Posterior cingulate gyrus (tissue), 11 donors: ENCODE measurements around the gene BMI1.
A peak's percentile ranks its signal among the peaks of the same experiment; 100 is the strongest.
"Not testable (repeated sequence)": the region's sequence is repeated elsewhere in the genome, so short reads cannot be mapped to it uniquely, and the experiment has no call there.

Source experiments
- DNase-seq, 10 donors: peaks; one replicate each; pipeline versions ENCODE4 v3.0.0 to v3.0.0-alpha.2; 2020 to 2021; ENCODE audit warnings: mixed read lengths in 3 of 10
- intact Hi-C: fragments of 100-400 bp; cut with DNase I; formaldehyde crosslinking; loops from one replicate; pipeline ENCODE4 v1.15.1; 2023

BMI1 gene

DNA sequence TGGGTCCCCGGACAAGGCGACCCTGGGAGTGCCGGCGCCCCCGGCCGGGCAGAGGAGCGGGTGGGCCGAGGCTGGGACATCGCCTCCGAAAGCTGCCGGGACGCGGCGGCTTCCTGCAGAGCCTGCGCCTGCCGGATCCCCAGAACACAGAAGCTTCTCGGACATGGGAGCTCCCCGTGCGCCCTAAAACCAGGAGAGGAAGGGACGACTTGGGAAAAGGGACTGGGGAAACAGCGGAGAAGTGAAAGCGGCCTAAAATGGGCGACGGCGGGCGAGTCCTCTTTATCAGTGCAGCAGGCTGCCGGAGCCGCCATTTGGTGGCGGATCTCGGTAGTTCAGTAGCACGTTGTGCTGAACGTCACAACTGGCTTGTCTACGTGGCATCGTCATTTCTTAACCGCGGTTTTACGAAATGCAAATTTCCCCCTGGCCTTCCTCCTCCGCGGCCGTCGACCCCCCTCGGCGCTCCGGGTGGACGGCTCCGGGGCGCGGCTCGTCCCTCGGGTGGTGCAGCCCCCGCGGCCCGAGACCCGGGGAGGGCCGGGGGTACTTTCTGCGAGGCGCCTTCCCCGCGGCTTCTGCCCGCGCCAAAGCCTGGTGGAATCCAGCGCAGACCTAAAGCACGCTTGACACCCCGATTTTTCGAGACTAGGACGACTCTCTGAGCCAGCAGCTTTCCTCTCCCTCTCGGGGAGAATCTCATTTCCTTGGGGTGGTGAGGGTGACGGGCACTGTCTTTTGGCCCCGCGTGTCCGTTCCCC is 14.5 kb downstream of the BMI1 start:
- intact Hi-C loops, result no loop called here
- peak in 6 of 10 donors; percentile 33 to 92 (median 55) for DNase-seq

DNA sequence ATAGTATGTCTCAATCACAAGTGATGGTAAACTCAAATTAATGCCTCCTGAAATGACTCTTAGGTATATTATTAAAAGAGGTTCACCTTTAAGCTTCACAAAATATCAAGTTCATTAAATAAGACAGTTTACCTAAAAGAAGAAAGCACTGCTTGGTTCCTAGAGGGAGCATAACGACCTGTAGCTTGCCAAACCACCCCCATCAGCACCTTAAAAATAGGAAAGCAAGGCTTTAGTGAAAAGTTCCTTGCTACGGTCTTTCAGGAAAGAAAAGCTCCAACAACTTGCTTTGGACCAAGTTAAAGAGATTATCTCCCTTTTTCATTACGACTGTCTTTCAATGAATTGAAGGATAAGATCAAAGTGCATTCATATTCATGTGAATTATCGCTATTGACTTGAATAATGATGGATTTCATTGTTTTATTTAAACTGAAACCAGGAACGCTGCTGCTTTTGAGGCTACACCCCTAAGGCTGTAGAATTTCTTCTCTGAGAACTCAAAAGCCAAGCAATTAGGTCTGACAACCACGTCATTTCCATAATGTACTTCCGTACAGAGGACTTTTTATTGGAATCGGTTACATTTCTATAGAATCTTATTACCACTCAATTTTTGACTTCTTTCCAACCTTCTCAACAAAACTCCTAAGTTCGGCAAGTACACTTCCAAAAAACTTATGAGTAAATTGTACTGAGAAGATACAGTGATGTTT is 17.4 kb downstream of the BMI1 start:
- intact Hi-C loops, result no loop called here
- DNase-seq, result no peak

DNA sequence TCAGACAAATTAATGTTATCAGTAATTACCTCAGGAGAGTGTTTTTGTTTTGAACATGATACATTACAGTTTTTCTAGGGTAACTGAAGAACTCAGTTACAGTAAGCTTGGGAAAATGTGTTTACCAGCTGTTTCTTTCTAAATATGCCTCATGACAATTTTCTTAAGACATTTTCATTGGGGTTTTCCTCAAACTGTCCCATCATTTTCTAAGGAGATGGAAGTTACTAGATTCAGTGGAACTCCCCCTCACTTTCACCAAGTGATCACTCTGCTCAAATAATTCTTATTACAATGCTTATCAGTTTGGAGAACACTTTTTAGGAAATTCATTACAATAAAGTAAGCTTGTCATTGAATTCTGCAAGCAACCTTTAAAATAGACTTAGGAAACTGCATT is 18.0 kb downstream of the BMI1 start:
- no peak for DNase-seq
- intact Hi-C loops, result no loop called here

DNA sequence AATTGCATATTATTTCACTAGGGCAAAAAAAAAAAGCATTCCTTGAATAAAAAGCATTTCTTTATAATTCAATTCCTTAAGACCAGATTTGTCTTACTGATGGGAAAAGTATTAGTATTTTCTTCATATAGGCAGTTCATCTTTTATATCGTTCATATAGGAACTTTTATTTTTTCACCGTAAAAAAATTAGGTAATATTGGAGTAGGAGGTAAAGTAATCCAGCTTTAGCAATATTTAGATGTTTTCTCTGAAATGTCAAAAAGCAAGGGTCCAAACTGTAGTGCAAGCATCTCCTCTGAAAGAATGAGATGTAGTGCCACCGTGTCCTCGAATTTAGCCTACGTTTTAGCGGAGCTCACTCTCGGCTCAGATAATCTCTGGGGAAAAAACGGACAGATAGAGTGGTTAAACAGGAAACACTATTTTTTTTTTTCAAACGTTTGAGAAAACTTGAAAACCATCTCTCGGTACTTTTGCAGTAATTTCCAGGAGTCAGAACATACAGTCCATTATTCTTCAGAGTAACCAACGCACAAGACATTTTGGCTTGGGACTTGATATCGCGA is 18.9 kb downstream of the BMI1 start:
- intact Hi-C loops, result loop anchor here (10.0 kb wide), 1 partner anchor 375 kb away; the partner anchor contains the start of gene PIP4K2A

DNA sequence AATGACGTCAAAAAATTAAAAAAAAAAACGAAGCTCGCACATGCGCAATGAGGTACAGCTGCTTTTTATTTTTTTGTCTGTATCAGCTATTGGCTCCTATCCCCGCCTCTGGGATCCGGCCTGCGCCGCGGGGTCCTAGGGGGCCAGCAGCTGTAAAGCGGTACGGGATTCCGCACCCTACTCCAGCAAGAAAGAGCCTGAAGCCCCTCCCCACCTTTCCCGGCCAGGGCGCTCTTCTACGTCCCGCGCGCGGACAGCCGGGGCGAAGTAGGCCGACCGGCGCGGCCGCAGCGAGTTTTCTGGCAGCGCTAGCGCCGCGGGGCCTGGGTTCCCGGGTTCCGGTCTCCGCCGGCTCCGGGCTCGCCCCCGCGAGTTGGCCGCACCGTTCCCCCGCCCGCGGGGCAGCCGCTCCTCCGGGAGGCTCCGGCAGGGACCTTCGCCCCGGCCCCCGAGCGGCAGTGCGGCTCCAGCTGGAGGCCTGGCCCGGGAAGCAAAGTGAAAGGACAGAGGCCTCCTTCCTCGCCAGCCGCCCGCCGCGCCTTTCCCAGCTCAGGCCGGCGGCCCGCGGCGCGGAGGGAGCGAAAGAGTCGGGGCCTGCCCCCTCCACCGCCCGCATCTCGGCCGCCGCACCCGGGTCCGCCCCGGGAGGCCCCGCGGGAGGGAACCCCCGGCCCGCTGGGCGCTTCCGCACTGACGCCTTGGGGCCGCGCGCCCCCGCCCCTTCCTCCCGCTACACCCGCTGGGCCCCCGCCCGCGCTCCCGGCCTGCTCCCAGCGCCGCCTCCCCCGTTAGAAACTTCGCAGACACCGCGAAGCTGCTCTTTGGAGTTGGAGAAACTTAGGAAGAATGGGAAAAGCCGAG is 19.7 kb downstream of the BMI1 start:
- intact Hi-C loops, result loop anchor here (10.0 kb wide), 1 partner anchor 374 kb away; the partner anchor contains the start of gene PIP4K2A
- peak in 9 of 10 donors; percentile 27 to 93 (median 57) for DNase-seq

More for the DNA sequence above, 18.9 kb downstream of the BMI1 start:
- no peak for DNase-seq

DNA sequence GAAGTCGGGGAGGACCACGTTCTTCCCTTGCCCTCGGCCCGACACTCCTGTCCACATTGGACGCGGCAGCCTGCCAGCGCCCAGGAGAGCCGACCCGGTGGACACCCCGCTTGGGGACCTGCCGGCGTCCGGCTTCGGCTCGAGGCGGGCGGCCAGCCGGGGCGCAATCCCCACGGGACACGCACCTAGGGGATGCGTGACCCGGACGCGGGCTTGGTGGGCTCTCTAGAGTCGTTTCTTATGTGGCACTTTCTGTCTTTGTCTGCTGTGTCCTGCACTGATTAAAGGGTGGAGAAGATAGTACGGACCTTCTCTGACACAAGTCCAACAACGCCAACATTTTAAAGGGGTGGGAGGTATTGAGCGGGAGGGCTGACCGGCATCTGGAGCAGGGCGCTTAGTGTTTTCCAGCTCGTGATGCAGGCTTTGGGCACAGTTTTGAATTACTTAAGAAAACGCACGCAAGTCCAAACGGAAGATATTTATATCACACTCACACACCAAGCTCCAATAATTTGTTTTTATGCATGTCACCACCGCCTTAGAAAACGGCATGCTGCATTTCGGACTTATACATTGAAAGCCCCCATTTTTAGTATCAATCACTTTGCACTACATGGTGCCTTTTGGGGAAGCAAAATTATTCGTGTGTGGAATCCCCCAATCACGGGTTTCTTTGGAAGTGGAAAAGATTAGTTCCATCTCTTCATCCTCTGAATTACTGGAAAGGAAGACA is 20.5 kb downstream of the BMI1 start:
- DNase-seq, result peak in 2 of 10 donors; percentile 58 to 70
- intact Hi-C loops, result loop anchor here (10.0 kb wide), 1 partner anchor 373 kb away; the partner anchor contains the start of gene PIP4K2A

DNA sequence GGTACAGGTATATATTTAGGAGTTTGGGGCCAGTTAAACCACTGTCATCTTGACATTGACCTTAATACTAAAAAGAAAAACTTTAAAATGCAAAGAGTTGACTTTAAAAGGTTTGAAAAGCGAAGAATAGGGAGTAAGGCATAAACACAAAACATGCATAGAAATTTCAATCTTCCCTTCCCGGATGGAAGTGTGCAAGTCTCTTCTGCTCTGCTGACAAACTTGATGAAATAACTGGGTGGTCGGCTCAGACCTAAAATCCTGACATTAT is 21.0 kb downstream of the BMI1 start:
- intact Hi-C loops, result loop anchor here (10.0 kb wide), 1 partner anchor 373 kb away; the partner anchor contains the start of gene PIP4K2A
- DNase-seq, result no peak

DNA sequence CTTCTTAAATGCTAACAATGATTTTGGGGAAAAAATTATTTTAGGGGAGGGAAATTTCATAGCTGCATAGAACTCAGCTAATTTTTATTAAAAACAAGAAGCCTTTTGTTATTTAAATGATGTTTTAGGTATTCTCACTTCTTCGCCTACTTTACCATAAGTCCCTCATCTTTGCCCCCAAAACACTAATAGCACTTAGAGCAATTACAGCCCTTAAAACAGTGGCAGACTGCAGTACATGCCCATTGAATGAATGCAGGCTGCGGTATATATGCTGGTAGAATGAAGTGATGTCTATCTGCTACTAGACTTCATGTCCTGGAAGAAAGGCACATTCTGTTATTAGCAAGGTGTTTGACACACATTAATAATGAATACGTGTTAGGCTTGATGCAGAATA is 21.5 kb downstream of the BMI1 start:
- intact Hi-C loops, result loop anchor here (10.0 kb wide), 1 partner anchor 372 kb away; the partner anchor contains the start of gene PIP4K2A
- no peak for DNase-seq

DNA sequence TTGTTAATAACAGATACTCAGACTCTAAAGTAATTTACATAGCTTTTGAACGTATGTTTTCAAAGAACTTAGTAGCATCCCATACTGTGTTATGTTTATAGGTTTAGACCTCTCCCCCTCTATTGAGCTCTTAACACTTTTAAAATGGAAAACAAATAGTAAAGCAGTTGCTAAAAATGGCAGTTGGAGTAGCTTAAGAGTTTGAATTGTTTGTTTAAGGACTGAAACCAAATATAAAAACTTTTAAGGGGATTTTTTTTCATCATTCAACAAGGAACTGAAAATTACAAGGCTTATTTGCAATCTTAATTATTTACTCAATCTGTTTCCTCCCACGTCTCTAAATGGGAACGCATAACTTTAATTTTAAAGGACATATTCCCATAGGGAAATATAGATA is 22.8 kb downstream of the BMI1 start:
- no peak for DNase-seq
- intact Hi-C loops, result loop anchor here (10.0 kb wide), 1 partner anchor 371 kb away; the partner anchor contains the start of gene PIP4K2A

DNA sequence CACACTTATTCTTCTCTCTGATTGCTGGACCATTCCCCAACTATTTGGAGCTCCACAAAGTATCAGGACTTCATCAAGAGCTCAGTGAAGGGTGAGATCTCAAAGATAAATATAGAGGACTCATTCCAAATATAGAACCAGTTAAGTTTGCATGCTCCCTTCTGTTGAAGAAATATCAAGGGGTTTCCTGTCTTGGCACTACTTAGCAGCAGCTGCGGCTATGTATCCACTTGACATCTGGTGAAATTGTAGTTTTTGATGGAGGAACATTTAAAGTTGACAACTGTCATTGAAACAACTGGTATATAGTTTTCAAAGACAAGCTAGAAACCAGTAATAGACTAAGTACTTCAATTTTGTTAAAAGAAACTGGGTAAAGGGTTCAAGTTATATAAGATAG is 23.4 kb downstream of the BMI1 start:
- no peak for DNase-seq
- intact Hi-C loops, result loop anchor here (10.0 kb wide), 1 partner anchor 371 kb away; the partner anchor contains the start of gene PIP4K2A

DNA sequence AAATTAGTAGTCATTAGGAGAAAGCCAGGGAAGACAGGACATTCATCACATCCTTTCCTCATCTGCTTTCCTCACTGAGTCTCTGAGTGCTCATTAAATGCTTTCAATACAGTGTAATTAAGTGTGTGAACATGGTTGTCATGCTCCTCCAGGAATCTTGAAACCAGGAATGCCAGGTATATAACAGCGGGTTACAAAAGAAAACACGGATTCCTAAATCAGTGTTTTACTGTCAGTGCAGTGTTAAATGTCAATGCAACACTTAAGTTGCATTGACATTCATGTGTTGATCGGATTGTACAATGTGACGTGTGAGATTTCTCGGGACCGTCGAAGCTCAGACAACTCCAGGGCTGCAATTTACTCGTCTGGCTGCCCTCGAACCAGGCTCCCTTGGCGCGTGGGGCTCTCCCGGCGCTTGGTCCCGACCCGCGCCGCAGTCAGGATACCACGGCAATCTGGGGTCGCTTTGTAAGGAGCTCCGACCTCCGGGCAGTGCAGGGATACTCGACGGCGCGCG is 23.9 kb downstream of the BMI1 start:
- intact Hi-C loops, result loop anchor here (10.0 kb wide), 1 partner anchor 370 kb away; the partner anchor contains the start of gene PIP4K2A
- DNase-seq, result no peak

DNA sequence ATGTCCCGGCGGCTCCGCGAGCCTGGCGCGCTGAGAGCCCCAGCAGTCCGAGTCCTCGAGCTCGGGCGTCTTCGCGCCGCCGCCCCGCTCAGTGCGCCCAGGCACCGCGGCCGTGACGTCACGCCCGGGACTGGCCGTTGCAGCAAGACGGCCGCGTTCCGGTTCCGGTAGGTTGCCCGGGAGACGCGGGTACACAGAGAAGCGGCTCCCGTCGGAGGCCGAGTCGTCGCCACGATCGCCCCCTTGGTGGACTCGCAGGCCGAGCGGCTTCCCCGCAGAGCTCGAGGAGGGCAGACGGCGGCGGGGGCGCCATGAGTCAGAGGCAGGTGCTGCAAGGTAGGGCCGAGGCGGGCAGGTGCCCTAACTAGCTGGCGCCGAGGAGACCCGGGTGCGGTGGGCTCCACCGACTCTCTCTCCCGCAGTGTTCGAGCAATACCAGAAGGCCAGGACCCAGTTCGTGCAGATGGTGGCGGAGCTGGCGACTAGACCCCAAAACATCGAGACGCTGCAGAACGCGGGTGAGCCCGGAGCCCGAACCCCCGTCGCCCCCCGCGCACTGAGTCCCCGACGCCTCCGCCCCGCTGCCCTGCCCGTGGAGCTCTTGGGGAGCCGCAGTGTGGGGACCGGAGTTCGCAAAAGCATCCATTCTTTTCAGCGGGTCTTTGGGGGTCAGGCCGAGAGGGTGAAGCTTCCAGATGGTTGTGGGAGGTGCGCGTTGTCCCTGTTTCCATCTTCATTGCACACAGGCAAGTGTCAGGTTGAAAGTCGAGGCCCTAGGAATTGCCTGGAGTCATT is 24.6 kb downstream of the BMI1 start, which contains the start of gene SPAG6:
SPAG6 (plus strand) TSS at position 196 of the 795 bp plus-strand sequence; CDS start at position 312, 116 bp downstream.
- DNase-seq, result peak; percentile 10 to 93 (median 60)
- intact Hi-C loops, result loop anchor here (10.0 kb wide), 1 partner anchor 369 kb away; the partner anchor contains the start of gene PIP4K2A

DNA sequence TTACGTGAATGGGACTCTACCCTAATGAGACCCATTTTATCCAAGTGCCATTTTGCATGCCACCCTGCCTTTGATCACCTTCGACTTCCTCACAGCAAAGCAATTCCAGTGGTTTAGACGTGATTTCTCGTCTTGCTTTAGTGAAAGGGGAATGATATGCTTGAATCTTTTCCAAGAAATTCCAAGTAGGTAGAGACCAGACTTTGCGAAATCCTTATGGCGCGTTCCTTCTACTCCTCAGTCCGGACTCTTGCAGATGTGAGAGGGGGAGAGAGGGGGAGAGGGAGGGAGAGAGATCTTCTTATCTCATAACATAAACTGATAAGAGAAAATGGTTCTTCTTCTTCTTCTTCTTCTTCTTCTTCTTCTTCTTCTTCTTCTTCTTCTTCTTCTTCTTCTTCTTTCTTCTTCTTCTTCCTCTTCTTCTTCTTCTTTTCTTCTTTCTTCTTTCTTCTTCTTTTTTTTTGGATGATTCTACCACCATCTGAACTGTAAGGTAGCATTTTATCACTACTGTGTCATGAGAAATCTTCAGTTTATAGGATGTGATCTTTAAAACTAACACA is 25.3 kb downstream of the BMI1 start:
- DNase-seq, result no peak
- intact Hi-C loops, result loop anchor here (10.0 kb wide), 1 partner anchor 369 kb away; the partner anchor contains the start of gene PIP4K2A

DNA sequence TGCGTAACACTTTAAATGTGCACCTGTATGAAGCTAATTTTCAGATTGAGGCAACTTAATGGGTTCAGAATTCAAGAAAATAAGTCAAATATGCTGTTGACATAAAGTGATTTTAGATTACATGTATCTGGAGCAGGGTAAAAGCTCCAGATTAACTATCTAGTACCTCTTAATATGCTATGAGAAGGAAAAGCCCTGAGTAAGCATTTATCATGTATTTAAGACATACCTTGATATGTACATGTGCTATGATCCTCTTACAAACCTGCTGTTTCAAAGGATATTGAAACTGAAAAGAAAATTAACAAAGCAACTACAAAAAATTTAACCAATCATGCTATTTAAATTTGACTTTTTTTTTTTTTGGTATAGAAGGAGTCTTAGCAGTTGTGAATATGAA is 28.9 kb downstream of the BMI1 start:
- intact Hi-C loops, result loop anchor here (10.0 kb wide), 1 partner anchor 365 kb away; the partner anchor contains the start of gene PIP4K2A
- DNase-seq, result no peak

DNA sequence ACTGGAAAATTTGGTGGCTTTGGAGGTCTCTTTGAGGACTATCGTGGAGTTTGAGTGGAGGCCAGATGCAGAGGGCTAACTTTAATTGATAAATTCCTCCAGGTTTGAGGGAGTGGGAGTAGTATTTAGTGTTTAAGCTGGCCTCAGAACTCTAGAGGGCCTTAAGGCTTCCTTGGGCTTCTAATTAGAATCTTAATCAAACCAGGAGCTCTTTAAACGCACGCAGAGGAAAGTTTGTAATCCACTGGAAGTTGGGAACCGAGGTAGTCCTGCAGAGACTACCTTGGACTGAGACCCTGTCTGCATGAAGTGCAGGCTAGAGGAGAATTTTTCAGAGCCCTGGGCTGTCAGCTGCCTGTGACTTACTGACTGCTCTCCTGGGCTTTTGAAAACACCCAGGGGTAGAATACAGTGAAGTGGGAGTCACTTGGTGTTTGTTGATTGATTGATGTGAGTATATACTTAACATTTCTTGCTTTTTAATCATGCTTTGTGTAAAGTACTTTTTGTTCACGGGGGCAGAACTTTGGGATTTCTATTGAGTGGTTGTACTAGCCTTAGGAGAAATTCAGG is 30.3 kb downstream of the BMI1 start:
- DNase-seq, result no peak
- intact Hi-C loops, result no loop called here

DNA sequence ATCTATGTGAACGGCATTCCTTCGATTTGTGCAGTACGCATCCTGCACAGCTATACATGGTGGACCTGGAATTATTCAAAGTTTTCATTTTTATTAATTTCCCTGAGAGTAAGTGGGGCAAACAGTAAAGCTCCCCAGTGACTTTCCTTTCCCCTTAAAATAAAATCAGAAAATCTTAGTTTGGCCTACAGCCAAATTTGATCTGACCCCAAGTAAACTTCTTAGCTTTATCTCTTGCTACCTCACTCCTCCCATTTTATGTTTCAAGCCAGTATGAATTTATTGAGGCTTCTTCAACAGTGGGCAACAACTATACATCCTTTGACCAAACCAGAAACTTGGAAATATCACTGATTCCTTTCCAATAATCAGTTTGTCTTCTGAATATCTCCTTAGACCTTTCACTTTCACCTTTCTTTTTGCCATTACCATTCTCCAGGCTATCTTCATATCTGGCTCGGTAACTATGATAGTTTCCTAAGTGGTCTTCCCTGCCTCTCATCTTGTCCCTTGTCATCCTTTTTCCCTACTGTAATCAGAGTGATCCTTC is 35.5 kb downstream of the BMI1 start:
- DNase-seq, result no peak
- intact Hi-C loops, result no loop called here

DNA sequence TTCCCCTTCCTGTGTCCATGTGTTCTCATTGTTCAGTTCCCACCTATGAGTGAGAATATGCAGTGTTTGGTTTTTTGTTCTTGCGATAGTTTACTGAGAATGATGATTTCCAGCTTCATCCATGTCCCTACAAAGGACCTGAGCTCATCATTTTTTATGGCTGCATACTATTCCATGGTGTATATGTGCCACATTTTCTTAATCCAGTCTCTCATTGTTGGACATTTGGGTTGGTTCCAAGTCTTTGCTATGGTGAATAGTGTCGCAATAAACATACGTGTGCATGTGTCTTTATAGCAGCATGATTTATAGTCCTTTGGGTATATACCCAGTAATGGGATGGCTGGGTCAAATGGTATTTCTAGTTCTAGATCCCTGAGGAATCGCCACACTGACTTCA is 36.9 kb downstream of the BMI1 start:
- DNase-seq, intact Hi-C loops: not testable (repeated sequence)
